Neural cell (in vitro differentiated cells): ENCODE results near the gene BCCIP.

Source experiments
- EP300 ChIP-seq: fragments of 450-650 bp; conservative IDR thresholded peaks from 2 replicates; pipeline ENCODE4 v1.6.1; 2014; ENCODE audit warnings: antibody characterized with exemption, mild to moderate bottlenecking, moderate library complexity; ENCODE audit not compliant: poor library complexity, severe bottlenecking
- EZH2 ChIP-seq: fragments of 200-600, 300-800 bp; shearing (Covaris generic), sonication (generic); IDR thresholded peaks from 2 replicates; pipeline ENCODE4 v1.6.1; 2014; ENCODE audit warnings: antibody characterized with exemption, low read length, borderline replicate concordance, mild to moderate bottlenecking; ENCODE audit not compliant: insufficient read depth, poor library complexity, severe bottlenecking
- RAD21 ChIP-seq: fragments of 450-650 bp; conservative IDR thresholded peaks from 2 replicates; pipeline ENCODE4 v1.6.1; 2014; ENCODE audit warnings: antibody characterized with exemption, mild to moderate bottlenecking, moderate library complexity
- TF ChIP-seq, protein P1 (sequence below): fragments of 450-650 bp; IDR thresholded peaks from 2 replicates; pipeline ENCODE4 v1.5.1; 2014; ENCODE audit warnings: antibody characterized with exemption, mild to moderate bottlenecking, moderate library complexity; ENCODE audit not compliant: poor library complexity, severe bottlenecking
- TF ChIP-seq, protein P2 (sequence below): IDR thresholded peaks from 2 replicates; pipeline ENCODE4 v1.6.1; 2012; ENCODE audit warnings: borderline replicate concordance

DNA sequence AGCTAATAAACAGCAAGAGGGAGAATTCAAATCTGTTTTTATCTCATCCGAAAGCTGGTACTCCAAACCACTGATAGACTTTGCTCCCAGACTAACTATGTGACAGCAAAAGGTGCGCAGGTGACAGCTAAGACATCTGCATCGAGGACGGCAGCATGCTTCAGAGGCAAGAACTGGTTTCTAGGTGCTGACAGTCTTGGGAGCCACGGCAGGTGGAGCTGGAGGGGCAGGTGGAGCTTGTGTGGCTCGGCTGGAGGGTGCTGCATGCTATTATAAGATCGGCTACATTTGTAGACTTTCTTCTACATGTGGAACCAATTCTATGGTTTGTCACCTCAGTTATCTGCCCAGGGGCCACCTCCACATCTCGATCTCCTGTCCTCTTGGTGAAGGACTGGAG lies 25.9 kb upstream of the BCCIP start:
- TF ChIP-seq, protein P1, sequence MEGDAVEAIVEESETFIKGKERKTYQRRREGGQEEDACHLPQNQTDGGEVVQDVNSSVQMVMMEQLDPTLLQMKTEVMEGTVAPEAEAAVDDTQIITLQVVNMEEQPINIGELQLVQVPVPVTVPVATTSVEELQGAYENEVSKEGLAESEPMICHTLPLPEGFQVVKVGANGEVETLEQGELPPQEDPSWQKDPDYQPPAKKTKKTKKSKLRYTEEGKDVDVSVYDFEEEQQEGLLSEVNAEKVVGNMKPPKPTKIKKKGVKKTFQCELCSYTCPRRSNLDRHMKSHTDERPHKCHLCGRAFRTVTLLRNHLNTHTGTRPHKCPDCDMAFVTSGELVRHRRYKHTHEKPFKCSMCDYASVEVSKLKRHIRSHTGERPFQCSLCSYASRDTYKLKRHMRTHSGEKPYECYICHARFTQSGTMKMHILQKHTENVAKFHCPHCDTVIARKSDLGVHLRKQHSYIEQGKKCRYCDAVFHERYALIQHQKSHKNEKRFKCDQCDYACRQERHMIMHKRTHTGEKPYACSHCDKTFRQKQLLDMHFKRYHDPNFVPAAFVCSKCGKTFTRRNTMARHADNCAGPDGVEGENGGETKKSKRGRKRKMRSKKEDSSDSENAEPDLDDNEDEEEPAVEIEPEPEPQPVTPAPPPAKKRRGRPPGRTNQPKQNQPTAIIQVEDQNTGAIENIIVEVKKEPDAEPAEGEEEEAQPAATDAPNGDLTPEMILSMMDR: no peak
- no peak for TF ChIP-seq EP300
- TF ChIP-seq RAD21: no peak
- TF ChIP-seq EZH2: no peak
- TF ChIP-seq, protein P2, sequence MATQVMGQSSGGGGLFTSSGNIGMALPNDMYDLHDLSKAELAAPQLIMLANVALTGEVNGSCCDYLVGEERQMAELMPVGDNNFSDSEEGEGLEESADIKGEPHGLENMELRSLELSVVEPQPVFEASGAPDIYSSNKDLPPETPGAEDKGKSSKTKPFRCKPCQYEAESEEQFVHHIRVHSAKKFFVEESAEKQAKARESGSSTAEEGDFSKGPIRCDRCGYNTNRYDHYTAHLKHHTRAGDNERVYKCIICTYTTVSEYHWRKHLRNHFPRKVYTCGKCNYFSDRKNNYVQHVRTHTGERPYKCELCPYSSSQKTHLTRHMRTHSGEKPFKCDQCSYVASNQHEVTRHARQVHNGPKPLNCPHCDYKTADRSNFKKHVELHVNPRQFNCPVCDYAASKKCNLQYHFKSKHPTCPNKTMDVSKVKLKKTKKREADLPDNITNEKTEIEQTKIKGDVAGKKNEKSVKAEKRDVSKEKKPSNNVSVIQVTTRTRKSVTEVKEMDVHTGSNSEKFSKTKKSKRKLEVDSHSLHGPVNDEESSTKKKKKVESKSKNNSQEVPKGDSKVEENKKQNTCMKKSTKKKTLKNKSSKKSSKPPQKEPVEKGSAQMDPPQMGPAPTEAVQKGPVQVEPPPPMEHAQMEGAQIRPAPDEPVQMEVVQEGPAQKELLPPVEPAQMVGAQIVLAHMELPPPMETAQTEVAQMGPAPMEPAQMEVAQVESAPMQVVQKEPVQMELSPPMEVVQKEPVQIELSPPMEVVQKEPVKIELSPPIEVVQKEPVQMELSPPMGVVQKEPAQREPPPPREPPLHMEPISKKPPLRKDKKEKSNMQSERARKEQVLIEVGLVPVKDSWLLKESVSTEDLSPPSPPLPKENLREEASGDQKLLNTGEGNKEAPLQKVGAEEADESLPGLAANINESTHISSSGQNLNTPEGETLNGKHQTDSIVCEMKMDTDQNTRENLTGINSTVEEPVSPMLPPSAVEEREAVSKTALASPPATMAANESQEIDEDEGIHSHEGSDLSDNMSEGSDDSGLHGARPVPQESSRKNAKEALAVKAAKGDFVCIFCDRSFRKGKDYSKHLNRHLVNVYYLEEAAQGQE: no peak
